LNCaP clone FGC (cell line): ENCODE measurements around the gene KLK8.
A peak's percentile ranks its signal among the peaks of the same experiment; 100 is the strongest.
"Not testable (repeated sequence)": the region's sequence is repeated elsewhere in the genome, so short reads cannot be mapped to it uniquely, and the experiment has no call there.

ENCODE experiments used
- DNase-seq: peaks from one replicate; pipeline ENCODE4 v3.0.0-alpha.2; 2011; ENCODE audit warnings: low read depth
- H3K4me3 ChIP-seq: 2 replicates; pipeline ENCODE4 v1.5.1; 2011; ENCODE audit warnings: mild to moderate bottlenecking, low read depth, low read length, control low read depth
- CTCF ChIP-seq: IDR thresholded peaks from 2 replicates; pipeline ENCODE4 v1.5.1; 2012; ENCODE audit warnings: mild to moderate bottlenecking; ENCODE audit not compliant: control insufficient read depth, insufficient read depth; ENCODE audit errors: extremely low read depth

The KLK8 gene

GRCh38 chr19:50977626-50978025 lies 23.8 kb downstream of the KLK8 start:
- TF ChIP-seq CTCF: no peak
- H3K4me3 ChIP-seq: no peak overlapping the region
- no peak for DNase-seq

- peak; percentile 14 for DNase-seq
- no peak for TF ChIP-seq CTCF
- H3K4me3 ChIP-seq: no peak overlapping the region
Measured at GRCh38 chr19:50975766-50976165, 25.6 kb downstream of the KLK8 start.

- no peak for TF ChIP-seq CTCF
- DNase-seq: no peak
- no peak overlapping the region for H3K4me3 ChIP-seq
Measured at GRCh38 chr19:50974702-50975556, 26.5 kb downstream of the KLK8 start.

- H3K4me3 ChIP-seq: no peak overlapping the region
- TF ChIP-seq CTCF: no peak
- no peak for DNase-seq
Measured at GRCh38 chr19:50972795-50973376, 28.5 kb downstream of the KLK8 start.

GRCh38 chr19:50969810-50970209 lies 31.6 kb downstream of the KLK8 start:
- not testable (repeated sequence) for DNase-seq, H3K4me3 ChIP-seq

- DNase-seq: no peak
- H3K4me3 ChIP-seq: no peak within 1 kb of the TSS
- no peak for TF ChIP-seq CTCF
Measured at GRCh38 chr19:50969413-50969760, 32.0 kb downstream of the KLK8 start, which contains the start of gene KLK6. KLK6 (minus strand) TSS chr19:50969591; CDS start chr19:50968104, 1,487 bp downstream.

- TF ChIP-seq CTCF: no peak
- no peak overlapping the region for H3K4me3 ChIP-seq
- DNase-seq: no peak
Measured at GRCh38 chr19:50968716-50969412, 32.5 kb downstream of the KLK8 start.
